ENCODE data around the gene TSSK1B.

- TF ChIP-seq CTCF (IDR thresholded peaks at IDR 0.05) (no peak), POLR2A (IDR thresholded peaks at IDR 0.05) (no peak), EP300 (IDR thresholded peaks at IDR 0.05) (no peak), POLR2AphosphoS5 (IDR thresholded peaks at IDR 0.05) (no peak)
These were observed 13.1 kb downstream of the TSSK1B start for GRCh38 chr5:113421693-113422092.

Measured in sigmoid colon (tissue), 4 donors.